UCSD-AML1 (cell line): ENCODE measurements around the gene PDK2.

Source experiments
- DNase-seq: peaks from one replicate; lab custom pipeline; 2025; ENCODE audit not compliant: unreplicated experiment; lab: John Stamatoyannopoulos, UW

The PDK2 gene

DNA sequence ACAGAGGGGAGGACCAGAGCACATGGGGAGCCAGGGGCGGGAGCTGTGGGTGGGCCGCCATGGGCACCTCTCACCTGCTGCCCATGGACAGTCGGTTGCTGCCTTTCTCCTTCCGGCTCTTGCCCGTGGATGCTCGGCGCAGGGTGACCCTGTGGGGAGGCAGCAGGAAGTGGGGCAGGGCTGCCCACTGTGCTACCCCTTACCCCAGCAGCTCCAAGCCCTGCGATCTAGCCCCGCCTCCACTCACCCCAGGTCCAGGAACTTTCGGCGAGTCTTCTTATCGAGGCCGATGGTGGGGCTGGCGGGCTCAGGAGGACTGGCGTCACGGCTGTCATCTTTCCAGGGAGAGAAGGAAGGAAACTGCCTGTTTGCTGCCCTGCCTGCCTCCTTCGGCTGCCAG is 20.6 kb downstream of the PDK2 start:
- DNase-seq = no peak

DNA sequence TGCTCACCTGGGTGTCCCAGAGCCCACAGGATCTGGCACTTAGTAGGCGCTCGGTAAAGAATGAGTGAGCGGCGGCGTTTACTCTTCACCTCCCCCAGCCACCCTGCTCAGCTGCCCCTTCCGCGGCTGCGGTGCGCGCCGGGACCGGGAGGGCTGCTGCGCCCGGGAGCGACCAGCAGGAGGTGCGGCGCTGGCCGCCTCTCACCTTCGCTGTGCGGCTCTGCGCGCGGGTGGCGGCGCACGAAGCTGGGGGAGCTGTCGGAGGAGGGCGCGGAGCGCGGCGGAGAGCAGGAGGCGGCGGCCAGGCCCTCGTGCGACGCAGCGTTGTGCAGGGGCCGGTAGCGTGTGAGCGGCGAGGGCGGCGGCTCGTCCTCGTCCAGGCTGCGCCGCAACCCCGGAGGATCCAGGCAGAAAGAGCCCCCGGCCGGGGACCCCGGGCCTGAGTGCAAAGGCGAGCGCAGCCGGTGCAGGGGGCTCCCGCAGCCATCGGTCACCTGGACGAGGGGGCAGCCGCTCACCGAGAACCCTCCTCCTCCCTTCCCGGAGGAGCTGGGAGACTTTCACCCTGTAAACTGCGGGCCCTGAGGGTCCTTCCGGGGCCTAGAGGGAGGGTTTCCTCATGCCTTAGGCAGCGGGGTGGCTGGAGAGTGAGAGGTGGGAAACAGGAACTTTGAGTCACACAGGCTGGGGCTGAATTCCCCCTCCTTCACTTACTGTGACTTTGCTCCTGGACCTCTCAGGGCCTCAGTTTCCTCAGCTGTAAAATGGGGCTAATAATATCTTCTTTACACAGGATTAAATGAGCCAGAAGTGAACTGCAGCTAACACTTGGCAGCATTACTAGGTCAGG is 22.3 kb downstream of the PDK2 start:
- DNase-seq = no peak

DNA sequence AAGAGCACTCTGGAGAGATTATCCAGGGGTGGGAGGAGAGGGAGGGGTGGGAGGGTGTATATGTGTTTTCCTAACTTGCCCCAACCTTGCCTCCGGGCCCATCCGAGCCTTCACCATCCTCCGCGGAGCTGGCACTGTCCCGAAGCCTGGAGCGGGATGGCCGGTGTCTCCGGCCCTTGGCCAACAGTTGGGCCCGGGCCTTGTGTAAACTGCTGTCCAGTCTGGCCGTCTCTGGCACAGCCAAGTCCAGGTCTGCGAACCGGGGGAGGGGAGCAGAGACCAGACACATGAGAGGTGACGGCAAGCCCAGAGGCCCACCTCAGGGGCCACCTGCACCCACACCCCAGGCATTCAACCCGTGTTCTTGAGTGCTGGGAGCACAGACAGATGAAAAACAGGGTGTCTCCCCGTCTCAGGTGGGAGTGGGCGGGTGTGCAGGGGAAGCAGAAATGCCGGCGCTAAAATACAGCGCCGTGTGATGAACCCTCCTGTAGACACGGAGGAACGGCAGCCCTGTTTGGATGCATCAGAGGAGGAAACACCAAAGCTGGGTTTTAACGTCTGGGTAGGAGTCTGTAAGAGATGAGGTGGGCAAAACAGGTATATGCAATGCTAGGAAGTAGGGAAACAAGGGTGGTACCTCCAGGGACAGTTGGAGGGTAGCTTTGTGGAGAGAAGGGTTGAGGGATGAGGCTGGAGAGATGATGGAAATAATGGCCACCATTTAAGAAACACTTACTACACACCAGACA is 23.1 kb downstream of the PDK2 start:
- no peak for DNase-seq

DNA sequence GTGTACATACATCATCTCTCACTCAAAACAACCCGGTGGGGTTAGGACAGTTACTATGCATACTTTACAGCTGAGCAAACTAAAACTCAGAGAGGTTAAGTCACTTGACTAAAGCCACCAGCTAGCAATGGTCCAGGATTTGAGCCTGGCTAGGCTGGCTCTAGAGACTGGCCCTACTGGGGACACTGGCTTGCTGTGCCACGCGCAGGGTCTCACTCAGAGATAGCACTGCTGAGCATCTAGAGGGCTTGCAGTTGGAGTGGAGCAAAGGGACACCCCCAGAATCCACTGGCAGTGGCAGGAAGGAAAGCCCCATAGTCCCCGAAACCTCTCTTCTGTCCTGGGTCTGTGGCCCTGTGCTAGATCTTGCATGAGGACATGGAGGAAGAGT is 23.7 kb downstream of the PDK2 start:
- DNase-seq = no peak

DNA sequence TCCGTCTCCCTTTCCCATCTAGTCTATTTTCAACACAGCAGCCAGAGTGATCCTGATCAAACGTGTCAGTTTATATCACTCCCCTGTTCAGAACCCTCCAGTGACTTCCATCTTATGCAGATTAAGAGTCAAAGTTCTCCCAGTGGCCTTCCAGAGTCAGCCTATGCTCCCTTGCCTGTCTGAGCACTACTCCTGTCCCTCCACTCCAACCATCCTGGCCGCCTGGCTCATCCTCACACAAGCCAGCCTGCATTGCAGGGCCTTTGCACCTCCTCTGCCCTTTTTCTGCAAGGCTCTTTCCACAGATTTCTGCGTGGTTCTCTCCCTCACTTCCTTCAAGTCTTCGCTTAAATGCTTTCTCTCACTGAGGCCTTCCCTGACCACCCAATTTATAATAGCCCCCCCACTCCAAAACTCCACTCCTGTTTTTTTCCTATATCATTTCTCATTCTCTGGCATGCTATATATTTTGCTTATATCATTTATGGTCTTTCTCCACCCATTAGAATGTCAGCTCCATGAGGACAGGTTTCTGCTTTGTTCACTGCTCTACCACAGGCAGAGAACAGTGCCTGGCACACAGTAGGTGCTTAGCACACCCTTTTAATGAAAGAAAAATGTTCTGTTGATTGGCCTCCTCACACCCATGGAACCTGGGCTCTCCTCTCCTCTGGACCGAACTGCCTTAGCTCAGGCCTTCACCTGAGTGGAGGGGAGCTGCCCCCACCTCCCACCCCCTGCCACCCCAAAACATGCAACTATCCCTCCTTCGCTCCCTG is 25.5 kb downstream of the PDK2 start:
- no peak for DNase-seq

DNA sequence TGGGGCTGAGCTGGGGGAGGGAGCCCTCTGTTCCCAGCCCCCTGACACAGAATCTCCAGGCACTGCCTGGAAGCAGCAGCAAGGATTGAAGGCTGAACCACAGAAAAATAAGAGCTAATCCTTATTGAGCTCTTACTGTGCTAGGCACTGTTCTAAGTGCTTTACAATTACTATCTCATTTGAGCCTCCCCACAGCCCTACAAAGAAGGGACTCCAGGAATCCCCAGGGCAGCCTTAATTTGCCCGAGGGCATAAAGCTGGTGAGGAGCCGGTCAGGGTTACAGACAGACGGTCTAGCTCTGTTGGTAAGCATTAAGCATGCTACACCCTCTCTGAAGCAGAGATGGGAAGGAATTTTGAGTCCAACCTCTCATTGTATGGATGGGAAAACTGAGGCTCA is 27.8 kb downstream of the PDK2 start:
- DNase-seq = no peak

DNA sequence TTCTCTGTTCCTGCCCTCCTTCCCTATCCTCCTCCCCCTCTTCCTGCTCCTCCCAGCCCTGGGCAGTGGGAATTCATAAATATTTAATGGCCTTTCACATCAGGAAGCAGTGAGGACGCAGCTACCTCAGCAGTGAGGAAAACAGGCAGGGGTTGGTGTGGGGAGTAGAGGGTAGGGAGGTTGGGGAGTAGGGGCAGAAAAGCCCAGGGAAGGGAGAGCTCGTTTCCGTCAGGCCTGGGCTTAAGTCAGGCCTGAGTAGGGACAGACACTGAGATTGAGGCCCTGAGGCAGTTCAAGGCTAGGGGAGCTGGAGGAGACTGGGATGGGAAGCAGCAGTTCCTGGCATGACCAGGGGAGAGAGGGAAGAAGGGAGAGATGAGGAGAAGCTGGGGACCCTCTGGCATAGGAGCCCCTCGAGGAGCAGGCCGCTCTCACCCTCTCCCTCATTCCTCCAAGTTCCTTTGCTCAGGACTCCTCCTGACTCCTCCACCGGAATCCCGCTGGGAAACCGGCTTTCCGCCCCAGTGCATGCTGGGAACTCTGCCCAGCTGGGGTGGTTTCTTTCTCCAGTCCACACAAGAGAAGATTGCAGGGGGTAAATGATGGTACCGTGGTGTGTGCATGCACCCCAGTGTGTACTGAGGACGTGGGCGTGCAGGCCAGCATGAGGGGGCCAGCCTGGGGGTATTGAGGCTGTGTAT is 28.6 kb downstream of the PDK2 start:
- DNase-seq = no peak

DNA sequence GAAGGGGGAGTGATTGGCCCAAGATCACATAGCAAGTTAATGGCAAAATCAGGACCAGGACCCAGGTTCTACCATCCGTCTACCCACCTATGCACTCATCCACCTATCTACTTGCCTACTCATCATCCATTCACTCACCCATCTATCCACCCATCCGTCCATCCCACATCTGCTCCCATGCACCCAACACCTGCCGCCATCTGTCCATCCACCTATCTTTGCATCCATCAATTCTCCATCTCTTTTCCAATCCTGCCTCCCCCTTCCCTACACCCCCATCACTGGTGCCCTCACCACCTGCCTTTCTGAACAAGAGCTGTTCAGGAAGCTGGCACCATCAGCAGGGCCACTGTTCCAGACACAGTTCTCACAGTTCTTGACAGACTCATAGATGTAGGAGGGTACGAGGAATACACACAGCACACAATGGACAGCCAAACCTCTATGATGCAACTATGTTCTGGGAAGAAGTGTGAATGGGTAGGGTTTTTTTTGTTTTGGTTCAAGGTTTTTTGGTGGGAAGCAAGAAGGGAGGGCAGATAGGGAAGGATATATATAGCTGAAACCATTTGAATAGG is 30.4 kb downstream of the PDK2 start:
- DNase-seq = no peak

DNA sequence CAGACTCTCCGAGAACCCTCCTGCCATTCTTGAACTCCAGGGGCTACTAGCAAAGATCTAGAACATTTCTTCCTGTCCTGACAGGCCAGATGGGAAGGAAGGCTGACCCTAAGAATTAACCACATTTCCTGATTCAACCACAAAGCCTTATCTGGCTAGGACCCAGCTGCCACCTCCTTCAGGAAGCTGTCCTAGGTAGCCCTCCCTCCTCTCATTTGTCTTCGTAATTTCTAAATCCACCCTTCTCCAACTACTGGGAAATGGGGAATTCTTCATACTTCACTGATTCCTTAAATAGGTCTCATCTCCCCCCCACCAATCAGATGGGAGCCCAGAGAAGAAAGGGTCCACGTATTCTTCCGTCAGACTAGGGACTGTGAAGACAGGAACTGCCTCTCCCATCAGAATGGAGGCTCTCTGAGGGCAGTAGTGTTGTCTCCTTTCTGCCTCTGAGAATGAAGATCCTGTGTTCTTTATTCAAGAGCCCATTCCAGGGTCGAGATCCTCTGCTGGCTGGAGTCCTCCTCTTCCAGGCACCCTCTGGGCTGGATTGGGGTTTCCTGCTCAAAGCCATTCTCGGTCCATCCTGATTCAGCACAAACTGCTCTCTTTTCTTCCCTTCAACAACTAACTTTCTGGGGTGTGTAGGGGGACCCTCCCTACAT is 32.7 kb downstream of the PDK2 start:
- peak; percentile 61 for DNase-seq

DNA sequence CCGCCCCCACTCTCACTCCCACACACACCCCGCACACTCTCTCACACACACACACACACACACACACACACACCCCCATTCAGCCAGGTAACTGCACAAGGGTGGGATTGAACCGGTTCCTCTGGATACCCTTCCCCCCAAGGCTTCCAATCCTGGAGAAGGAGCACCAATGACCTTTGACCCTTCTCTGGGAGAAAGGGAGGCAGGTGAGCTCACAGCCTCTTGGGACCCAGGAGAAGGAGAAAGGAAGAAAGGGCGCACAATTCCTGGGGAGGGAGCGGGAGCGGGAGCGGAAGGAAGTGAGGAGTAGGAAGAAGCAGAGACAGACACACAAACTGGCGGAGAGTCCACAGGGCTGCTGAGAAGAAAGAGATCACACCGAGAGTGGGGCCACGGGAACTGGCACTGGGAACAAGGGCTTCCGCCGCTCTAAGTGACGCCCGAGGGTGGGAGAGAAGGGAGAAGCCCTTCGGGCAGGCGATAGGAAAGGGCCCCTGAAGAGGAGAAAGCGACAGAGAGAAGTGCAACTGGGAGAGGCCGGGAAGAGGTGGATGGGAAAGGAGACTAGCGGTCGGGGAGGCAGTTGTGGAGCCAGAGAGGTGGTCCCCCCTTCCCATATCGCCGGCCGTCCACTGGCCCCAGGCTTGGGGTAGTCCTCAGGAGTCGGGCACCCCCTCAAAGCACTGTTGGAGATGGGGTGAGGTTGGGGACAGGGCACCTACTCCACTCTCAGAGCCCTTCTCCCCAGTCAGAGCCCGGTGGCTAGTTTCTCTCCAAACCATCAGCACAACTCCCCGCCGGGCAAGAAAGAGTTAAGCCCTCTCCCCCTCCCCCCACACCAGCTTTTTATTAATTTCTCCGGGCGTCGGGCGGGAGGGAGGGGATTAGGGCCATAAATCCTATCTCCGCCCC is 33.5 kb downstream of the PDK2 start:
- peak; percentile 61 for DNase-seq

DNA sequence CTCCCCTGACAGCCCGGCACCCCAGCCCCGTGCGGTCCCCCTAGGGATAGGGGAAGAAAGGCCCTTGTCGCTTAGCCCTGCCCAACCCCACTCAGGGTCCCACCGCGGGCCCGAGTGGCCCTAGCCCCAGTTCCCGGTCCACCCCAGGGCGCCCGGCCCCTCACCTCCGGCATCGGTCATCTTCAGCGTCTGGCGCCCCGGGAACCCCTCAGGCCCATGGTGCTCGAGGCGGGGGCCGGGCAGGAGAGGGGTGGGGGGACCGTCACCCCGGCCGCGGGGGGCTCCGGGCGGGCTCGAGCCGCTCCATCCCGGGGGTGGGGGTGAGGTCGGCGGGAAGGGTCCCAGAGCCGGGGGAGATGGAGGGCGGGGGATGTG is 34.2 kb downstream of the PDK2 start:
- no peak for DNase-seq

DNA sequence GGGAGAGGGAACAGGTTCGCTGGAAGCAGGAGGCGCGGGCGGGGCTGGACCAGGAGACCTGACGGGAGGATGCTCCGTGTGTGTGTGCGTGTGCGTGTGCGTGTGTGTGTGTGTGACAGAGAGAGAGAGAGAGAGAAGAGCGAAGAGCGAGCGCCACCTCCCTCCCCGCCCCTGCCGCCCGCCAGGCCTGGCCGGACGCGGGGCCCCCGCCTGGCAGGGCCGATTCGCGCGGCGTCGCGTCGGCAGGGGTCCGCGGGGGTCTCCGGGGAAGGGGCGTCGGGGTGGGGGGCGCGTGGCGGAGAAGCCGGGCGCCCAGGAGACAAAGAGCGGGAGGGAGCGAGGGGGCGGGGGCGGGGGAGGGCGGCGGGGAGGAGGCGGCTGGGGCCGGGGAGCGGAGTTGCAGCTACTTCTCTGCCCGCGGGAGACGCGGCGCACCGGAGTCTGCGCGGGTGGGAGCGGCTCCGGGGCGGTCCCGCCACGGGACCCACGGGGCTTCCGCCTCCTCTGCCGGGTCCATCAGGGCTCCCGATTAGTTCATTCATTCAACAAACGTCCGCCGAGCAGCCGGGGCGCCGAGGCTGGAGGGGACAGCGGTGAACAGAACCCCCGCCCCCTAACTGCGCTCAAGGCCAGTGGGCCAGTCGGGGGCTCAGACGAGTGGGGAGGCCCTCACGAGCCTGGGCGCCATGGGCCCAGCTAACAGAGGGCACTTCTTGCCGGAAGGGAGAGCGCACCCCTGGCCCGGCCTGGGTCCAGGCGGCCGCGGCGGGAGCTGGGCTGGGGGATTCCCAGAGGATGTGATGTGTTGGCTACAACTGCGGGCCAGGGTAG is 34.8 kb downstream of the PDK2 start, which contains the start of gene SAMD14:
Gene SAMD14, minus strand, starts transcription at position 433 of the 831 bp plus-strand sequence. CDS start 5,201 bp downstream, outside the sequence.
- DNase-seq = peak; percentile 72

DNA sequence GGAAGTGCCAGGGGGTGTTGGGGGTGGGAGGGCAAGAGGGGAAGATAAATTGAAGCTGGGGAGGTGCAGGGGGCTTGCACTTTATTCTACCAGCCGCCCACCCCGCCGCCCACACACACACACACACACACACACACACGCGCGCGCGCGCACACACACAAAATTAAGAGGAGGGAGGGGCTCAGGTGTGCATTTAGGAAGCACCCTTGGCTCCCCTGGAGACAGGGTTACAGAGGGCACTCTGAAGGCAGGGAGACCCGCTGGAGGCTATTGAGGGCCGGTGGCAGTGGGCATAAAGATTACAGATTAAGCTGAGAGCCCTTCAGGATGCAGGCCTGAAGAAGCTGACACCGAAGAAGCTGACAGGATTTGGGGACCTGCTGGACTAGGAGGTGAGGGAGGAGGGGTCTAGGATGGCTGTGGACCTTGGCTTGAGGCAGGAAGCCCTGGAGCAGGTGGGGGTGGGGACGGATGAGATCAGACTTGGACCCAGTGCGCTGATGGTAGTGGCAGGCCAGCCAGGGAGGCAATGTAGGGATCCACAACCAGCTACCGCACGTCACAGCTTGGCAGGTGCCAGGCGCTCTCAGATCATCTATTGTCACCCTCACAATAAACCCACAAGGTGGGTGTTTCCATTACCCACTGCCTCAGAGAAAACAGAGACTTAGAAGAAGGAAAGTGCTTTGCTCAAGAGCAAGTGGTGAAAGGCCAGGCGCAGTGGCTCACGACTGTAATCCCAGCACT is 35.6 kb downstream of the PDK2 start:
- no peak for DNase-seq

DNA sequence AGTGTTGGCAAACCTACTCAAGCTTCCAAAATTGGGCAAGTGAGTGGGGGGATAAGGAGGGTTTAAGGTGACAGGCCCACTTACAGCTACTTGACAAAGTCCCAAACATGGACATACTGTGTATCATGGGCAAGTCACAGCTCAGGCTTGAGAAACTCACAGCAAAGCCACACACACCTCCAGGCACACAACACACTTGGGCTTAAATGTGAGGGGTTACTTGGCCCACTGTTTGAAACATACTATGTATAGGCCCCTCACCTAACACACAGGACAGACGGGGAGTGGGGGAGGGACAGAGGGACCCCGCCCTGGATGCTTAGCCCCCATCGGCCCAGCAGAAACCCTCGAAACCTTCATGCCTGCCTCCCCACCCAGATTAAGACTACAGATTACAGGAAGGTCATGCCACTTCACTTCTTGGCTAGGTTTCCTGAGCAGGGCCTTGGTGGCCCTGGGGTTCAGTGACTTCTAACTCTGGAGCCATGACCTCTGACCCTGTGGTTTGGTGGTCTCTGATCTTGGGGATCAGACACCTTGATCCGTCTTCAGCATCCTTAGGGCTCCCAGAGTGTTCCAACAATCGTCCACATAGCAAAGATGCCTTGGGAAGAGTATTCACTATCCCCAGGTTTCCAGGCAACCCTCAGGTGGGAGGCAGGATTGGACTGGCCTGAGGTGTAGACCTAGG is 37.1 kb downstream of the PDK2 start:
- no peak for DNase-seq

DNA sequence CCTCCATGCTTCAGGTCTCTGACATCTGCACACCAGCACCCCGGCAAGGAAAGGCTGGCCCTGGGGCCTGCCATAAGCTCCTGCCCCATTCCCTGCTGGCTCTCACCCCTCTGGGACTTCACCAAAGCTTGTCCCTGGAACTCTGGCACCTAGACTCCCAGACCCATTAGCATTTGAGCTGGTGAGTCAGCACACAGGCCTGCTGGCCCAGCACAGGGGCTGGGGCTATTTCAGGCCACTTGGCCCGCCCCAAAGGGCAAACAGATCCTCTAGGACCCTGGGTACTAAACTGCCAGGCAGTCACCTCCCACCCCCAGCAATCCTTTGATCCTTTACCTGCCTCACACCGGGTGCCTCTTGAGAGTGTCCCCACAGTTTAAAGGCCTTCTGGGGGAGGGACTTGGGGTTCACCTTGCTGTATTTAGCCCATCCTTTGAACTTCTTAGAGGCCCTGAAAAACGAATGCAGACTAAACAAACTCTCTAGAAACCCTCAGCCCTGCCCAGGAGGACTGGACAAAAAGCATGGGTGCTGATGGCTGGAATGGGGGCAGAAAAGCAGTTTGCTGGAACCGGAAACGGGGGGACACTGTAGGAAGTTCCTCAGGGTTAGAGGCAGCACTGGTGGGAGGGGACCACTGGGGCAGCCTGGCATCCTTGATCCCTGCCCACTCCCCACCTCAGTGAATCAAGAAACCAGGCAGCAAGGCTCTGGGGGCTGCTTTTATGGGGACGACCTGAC is 38.0 kb downstream of the PDK2 start:
- DNase-seq = no peak

DNA sequence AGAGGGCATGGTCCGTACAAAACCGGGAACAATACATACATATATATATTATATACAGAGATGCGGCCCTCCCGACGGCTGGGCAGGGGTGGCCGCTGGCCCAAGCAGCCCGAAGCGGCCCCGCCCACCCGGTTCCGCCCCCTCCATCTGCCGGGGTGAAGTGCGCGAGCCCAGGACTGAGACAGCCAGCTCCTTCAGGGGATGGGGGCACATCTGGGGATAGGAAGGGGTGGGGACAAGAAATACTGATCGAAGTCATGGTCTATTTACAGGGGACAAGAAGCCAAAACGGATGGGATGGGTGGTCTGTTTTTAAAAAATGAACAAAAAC is 38.6 kb downstream of the PDK2 start:
- DNase-seq = no peak
